ENCODE results near the gene CDH5. TPM values are rescaled to one million over a fixed set of nuclear protein-coding genes. Genes with fewer than 3 reads are reported as not detected.

The CDH5 gene
- polyA plus RNA-seq, 1 donor = 76.2 TPM

DNA sequence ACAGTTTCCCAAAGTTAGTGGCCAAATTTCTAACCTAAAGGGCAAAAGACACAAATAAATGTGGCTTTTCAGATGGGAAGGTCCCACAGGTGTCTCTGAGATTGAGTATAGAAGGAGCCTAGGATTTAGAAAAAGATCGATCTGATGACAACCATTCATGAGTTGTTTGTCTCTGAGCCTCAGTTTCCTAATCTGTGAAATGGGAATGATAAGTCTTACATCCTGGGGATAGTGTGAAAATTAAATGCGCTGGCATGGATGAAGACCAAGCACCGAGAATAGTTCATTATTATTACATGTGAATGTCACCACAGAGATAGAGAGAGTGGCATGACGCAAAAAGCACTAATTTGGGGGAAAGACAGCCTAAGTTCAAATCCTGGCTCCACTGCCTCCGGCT, 7.2 kb downstream of the CDH5 start:
- no peak for DNase-seq (ENCODE audit: low read depth)

DNA sequence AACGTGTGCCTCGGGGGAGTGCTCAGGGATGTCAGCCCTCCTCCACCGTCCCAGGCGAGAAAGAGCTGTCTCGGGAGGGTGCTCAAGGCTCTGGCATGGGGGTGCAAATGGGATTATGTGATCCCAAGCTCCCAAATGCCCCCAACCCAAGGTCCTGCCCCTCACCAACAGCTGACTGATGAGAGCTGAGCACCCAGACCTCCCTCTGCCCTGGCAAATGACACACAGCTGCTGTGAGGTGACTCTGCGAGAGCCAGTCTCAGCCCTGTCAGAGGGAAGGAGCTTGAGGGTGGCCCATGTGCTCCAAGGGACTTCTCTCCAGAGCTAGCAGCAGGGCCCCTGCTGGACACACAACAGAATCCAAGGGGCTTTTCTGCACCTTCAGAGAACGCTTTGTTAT, 7.7 kb downstream of the CDH5 start:
- DNase-seq (ENCODE audit: low read depth) = no peak

DNA sequence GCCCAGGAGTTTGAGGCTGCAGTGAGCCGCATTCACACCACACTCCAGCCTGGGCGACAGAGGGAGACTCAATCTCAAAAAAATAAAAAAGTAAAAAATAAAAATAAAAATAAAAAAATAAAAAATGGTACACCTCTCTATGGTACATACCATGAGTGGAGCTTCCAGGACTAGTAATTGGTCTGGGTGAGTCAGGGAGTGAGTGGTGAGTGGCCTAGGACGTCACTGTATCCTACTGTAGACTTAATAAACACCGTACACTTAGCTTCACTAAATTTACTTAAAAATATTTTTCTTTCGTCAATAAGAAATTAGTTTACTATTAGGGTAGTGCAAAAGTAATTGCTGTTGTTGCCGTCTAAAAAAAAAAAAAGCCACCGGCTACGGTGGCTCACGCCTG, 9.0 kb downstream of the CDH5 start:
- DNase-seq (ENCODE audit: low read depth) = no peak

DNA sequence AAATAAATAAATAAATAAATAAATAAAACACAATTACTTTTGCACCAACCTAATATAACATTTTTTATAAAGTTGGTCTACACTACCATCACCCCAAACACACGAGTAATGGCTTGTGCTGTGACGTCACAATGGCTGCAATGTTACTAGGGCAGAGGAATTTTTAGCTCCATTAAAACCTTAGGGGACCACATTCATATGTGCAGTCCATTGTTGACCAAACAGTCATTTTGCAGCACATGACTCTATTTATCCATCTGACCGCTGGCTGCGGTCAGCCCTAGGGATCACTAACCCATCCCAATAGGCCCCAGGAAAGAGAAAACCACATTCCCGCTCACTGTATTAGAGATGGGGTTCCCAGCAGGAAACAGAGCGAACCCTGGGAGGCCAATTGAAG, 9.6 kb downstream of the CDH5 start:
- DNase-seq (ENCODE audit: low read depth) = no peak

DNA sequence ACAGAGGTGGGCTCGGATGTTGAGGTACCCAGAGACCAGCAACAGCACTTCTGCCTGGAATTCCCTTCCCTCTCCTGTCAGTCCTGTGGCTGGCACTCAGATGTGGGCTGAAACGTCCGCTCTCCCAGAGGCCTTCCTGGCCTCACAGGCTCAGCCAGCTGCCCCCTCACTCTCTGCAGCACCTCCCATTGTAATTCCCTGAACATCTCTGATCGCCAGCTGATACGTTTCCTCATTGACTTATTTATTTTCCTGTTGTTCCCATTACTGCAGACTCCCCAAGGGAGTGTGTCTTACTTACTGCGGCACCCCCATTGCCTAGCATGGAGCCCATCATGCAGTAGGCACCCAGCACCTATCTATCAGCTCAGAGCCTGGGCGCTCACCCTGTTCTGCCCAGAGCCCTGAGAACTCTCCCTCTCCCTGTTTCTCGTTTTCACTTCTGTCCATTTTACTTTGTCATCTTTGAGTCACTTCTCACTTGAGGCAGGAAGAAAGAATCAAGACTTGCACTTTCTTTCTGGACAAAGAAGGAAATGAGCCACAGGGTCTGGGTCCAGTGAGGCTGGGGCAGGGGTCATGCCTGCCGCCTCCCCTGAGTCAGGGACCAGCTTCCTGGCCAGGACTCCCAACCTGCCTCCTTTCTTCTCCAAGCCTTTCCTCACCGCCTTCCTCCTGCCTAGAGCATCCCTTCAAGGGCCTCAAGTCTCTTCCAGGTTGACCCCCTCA, 10.2 kb downstream of the CDH5 start:
- no peak for DNase-seq (ENCODE audit: low read depth)

DNA sequence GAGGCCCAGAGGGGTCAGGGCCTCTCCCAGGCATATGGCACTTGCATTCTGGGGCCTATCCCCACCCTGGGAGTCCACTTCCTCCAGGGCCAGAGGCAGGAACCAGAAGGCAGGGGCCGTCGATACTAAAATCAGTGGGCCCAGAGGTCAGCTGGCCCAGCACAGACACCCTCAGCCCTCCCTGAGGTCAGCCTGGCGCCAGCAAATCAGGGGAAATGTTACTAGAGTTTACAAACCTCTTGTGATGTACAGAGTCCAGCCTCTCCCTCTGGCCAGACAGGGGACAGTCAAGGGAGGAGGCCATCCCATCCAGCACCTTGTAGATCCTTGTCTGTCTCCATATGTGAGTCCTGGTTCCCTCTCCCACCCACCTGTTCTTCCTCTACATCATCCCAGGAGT, 10.8 kb downstream of the CDH5 start:
- no peak for DNase-seq (ENCODE audit: low read depth)

DNA sequence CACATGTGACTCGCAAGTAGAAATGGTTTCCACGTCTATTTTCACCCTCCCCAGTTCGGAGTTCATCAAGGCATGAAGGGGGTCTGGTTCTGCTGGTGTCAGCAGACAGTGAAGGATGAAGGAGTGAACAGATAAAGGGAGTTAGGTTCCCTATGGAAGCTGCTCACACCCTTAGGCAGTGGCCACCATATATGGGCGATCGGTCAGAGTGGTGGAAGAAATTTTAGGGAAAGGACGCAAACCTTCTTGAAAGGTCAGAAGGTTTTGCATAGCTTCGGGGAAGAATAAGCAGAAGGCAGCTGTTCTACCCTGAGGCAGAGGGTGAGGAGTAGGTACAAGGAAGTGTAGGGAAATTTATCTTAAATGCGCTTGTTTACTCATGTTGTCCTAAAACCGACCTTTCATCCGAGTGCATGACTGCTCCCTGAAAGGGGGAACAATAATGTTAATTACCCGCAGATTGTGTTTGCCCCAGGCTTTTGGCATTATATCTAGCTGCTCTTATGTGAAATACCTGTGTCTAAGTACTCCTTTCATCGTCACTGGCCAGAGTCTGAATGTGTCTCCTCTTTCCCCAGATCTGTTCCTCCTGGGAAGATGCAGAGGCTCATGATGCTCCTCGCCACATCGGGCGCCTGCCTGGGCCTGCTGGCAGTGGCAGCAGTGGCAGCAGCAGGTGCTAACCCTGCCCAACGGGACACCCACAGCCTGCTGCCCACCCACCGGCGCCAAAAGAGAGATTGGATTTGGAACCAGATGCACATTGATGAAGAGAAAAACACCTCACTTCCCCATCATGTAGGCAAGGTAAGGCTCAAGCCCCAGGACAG, 12.5 kb downstream of the CDH5 start:
- DNase-seq (ENCODE audit: low read depth) = no peak

DNA sequence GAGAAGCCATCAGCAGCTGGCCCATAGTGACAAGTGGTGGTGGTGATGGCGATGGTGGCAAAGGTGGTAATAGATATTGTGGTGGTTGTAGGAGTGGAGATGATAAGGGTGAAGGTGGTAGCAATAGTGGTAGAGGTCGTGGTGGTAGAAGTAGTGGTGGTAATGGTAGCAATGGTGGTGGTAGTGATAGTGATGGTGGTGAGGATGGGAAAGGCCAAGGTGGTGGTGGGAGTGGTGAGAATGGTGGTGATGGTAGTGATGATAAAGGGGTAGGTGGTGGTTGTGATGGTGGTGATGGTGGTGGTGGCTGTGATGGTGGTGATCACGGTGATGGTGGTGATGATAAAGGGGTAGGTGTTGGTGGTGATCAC, 13.1 kb downstream of the CDH5 start:
- no peak for DNase-seq (ENCODE audit: low read depth)

DNA sequence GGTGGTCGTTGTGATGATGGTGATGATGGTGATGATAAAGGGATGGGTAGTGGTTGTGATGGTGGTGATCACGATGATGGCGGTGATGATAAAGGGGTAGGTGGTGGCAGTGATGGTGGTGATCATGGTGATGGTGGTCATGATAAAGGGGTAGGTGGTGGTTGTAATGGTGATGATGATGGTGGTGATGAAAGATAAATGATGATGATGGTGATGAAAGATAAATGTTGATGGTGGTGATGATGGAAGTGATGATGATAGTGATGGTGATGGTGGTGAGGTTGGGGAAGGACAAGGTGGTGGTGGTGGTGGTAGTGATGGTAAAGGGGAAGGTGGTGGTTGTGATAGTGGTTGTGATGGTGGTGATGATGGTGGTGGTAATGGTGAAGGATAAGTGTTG, 13.9 kb downstream of the CDH5 start:
- DNase-seq (ENCODE audit: low read depth) = no peak

DNA sequence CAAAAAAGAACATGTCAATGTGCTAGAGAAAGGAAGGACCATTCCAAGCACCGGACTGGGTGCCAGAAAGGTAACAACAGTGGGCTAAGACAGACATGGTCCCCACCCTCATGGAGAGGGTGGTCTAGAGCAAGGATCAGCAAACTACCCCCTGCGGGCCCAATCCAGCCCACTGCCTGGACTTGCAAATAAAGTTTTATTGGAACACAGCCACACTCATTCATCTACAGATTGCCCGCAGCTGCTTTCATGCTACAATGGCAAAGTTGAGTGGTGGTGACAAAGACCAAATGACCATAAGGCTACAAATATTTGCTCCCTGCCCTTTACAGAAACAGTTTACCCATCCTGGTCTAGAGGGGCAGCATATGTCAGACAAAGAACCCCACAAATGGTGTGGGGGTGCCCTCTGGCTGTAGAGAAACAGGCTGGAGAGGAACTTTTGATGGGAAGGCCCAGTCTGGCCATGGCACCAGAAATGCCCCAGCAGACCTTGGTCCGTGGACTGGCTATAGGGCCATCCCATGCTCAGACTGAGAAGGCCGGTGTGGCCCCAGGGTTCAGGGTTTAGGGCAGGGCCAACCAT, 15.2 kb downstream of the CDH5 start:
- DNase-seq (ENCODE audit: low read depth) = no peak

DNA sequence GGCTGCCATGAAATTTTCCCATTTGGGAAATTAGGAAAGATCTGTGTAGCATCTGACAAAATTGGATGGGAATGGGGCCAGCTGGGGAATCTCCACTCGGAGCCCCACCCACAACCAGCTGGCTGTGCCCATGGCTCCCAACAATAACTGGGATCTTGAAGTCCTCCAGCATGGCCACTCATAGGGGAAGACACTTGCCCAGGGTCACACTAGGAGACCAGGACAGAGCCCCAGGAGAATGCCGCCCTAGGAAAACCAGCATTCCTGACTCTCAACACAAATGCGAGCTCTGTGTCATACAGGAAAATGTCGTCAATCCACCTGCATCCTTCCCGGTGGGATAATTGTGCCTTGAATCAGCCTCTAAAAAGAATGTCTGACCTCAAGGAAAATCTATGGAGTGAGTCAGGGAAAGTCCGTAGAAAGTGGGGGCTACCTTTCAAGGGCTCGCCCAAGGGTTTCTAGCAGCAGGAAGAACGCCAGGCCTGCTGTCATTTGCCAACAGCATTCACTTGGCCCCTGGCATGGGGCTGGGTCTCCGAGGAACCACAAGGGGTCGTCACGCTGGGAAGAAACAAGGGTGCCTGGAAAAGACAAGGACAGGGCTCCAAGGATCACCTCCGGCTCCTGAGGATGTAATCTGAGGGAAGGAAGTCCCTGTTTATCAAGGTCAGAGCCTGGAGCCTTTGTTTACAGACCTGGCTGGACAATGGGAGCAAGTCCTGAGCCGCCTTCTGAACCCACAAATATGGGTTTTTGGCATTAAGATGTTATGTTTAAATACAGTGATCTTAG, 15.9 kb downstream of the CDH5 start:
- no peak for DNase-seq (ENCODE audit: low read depth)

DNA sequence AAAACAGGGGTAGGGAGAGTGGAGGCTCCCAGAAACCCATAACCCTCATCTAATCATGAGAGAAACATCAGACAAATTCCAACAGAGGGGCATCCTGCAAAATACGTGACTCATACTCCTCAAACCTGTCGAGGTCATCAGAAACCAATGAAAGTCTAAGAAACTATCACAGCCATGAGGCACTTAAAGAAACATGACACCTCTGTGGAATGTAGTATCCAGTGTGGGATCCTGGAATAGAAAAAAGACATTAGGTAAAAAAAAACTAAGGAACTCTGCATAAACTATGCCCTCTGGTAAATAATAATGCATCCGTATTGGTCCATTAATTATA, 16.4 kb downstream of the CDH5 start:
- no peak for DNase-seq (ENCODE audit: low read depth)

DNA sequence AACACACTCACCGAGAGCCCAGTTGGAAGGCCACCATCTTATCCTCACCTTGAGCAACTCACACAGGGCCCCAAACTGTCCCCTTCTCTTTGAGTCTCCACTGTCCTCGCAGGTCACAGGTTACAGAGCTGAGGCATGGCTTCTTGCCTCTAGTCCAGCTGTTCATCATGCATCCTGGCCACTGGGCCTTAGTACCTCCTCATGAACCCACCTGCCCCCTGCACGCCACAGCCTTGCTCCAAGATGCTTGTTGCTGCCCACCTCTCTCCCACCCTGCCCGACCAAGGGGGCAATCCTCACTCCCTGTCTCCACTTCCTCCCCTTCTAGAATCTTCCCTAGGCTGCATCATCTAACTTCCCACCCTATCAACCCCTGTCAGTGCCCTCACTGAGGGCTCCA, 17.1 kb downstream of the CDH5 start:
- no peak for DNase-seq (ENCODE audit: low read depth)

DNA sequence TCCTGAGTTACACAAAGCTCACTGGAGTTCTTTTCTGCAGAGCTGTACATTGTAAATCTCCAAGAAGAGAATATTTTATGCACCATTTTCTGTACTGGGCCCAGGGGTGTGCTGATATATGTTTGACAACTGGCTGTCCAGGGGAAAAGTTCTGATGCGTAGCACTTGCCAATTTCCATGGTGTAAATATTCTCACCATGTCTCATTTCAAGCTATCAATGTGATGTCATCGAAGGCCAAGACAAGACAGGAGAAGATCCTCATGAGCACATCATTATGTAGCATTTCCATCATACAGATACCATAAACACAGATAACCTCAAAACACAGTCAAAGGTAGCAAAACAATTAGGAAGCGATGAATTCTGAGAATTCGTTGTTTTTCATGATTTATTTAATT, 18.9 kb downstream of the CDH5 start:
- DNase-seq (ENCODE audit: low read depth) = no peak

DNA sequence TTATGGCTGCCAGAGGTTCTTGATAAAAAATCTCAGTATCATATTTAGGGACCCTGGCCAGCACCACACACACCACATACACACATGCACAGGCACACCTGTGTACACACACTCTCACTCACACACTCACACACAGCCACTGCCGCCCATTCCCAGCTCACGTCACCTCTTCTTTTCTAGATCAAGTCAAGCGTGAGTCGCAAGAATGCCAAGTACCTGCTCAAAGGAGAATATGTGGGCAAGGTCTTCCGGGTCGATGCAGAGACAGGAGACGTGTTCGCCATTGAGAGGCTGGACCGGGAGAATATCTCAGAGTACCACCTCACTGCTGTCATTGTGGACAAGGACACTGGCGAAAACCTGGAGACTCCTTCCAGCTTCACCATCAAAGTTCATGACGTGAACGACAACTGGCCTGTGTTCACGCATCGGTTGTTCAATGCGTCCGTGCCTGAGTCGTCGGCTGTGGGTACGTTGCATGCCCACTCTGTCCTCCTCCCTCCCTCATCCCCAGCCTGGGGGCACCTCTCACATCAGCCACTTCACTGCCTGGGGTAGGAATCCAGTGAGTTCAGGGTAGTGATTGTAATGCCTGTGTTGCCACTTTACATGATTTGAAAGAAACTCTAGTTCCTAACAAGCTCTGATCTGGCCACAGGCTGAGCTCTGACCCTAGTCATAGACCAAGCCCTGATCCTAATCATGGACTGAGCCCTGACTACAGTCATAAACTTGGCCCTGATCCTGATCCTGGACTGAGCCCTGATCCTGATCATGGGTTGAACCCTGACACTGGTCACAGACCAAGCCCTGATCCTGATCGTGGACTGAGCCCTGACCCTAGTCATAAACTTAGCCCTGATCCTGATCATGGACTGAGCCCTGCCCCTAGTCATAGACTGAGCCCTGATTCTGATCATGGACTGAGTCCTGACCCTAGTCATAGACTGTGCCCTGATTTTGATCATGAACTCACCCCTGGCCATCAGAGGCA, 20.4 kb downstream of the CDH5 start:
- no peak for DNase-seq (ENCODE audit: low read depth)

DNA sequence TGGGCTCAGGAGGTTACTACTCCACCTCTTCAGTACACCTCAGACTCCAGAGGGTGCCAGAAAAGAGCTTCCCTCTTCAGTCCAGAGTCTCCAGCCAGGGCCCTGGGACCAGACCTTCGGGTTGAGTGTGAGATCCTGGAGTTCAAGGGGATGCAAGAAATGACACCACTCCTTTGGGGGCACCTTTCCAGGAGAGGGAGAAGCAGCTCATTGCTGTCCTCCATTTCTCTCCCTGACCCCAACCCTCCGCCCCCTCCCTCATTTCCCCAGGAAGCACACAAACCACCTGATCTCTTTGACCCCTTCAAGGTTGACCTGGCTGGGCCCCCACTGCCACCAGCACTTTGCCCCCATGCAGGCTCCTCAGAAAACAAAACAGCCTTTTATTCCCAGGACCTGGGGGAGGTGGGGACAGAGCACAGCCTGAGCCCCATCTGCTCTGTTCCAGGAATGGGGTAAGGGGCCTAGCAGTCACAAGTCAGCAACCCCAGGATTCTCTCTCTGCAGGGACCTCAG, 21.4 kb downstream of the CDH5 start:
- no peak for DNase-seq (ENCODE audit: low read depth)

DNA sequence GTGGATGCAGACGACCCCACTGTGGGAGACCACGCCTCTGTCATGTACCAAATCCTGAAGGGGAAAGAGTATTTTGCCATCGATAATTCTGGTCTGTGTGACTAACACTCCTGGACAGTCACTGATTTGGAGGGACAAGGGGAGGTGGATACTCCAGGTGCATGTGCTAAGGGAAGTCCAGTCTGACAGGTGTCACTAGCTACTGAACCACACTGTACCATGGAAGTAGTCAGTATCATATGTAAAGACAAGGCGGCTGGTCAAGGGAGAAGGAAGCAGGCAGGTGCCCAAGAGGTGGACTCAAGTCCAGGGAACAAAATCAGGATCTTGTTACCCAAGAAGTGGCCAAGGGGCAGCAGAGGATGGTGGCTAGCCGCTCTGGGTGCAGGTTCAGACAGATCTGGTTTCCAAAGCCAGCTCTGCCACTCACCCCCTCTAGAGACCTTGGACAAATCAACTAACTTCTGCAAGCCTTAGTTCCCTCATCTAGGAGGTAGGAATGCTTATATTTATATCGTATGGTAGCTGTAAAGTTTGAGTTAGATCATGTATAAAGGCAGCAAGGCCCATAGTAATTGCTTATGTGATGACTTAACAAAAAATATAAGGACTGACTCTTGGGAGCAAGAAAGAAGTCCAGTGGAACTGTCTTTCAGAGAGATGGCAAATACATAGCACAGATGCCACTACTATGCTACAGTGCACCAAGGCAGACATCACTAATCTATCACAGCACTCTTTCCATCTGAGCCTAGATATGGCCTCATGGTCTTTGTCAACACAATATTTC, 22.1 kb downstream of the CDH5 start:
- no peak for DNase-seq (ENCODE audit: low read depth)

DNA sequence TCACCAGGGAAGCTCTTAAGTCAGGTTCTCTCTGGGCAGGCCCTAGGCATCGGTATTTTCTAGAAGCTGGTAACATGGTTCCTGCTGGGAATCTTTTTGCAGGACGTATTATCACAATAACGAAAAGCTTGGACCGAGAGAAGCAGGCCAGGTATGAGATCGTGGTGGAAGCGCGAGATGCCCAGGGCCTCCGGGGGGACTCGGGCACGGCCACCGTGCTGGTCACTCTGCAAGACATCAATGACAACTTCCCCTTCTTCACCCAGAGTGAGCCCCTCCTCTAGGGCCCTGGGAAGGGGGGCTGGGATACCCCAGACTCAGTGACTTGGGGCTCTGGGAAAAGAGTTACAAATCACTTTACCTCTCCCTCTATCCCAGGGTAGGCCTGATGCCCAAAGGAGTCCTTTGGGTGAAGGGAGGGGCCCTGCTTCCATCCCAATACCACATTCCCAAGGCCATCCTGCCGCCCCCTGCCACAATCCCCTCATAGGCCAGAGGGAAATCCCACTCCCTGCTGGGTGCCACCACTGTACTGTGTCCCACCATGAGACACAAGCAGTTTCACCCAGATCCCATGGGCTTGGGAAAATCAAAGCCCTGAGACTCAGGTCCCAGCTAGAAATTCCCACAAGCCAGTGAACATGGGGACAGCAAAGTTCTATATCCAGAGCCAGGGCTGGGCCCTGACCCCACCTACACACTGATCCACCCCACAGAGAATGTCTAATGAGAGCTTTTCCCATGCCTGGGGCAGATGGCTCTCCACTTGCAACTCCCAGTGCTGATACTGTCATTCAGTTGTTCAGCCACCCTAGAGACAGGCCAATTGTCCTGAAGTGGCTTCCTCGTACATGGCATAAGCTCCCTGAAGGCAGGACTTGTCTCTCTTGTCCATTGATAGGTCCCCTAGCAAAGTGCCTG, 23.0 kb downstream of the CDH5 start:
- DNase-seq (ENCODE audit: low read depth) = no peak
